ENCODE measurements around the gene HNRNPH3. TPM values are rescaled to one million over a fixed set of nuclear protein-coding genes. Genes with fewer than 3 reads are reported as not detected.

The HNRNPH3 gene
- total and polyA plus RNA-seq, 5 donors: 81.1 to 134 (median 100) TPM

DNA sequence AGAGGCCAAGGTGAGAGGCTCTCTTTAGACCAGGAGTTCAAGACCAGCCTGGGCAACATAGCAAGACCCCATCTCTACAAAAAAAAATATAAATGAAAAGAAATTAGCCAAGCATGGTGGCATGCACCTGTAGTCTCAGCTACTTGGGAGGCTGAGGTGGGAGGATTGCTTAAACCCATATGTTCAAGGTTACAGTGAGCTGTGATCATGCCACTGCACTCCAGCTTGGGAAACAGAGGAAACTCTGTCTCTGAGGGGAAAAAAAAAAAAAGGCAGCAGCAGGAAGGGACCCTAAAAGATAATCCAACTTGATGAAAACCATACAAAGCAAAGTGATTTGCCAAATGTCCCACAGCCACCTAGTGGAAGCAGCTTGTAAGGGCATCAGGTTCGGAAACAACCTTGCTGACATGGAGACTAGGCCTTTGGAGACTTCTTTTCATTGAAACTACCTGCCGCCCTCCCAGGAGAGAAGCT is 16.4 kb downstream of the HNRNPH3 start:
- DNase-seq: no peak
- no peaks in the 10 kb centered on the region for H3K27me3 ChIP-seq (ENCODE audit: control insufficient read depth, insufficient read depth)
- no peak overlapping the region for H3K4me3 ChIP-seq (ENCODE audit: low read length)
- H3K27ac ChIP-seq (ENCODE audit: low read length): no peak overlapping the region
- H3K4me1 ChIP-seq (ENCODE audit: control insufficient read depth, insufficient read depth, low read length): no peaks in the 10 kb centered on the region
- intact Hi-C loops (cut with DNase I): no loop called here
- peak; percentile 12 to 59 for ATAC-seq
- 71% methylated on average over 2 of the region's 2 CpGs for WGBS
- H3K9me3 ChIP-seq (ENCODE audit: control insufficient read depth, low read length): no peaks in the 10 kb centered on the region

DNA sequence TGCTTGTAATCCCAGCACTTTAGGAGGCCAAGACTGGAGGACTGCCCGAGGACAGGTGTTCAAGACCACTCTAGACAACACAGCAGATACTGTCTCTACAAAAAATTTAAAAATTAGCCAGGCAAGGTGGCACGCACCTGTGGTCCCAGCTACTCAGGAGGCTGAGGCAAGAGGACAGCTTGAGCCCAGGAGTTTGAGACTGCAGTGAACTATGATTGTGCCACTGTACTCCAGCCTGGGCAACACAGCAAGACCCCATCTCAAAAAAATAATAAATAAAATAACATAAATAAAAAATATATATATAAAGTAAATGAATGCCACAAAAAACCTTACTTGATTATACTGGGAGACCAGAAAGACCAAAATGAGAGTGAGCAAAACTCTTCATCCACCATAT is 21.7 kb downstream of the HNRNPH3 start:
- 94% methylated on average over 2 of the region's 2 CpGs for WGBS
- DNase-seq: no peak

DNA sequence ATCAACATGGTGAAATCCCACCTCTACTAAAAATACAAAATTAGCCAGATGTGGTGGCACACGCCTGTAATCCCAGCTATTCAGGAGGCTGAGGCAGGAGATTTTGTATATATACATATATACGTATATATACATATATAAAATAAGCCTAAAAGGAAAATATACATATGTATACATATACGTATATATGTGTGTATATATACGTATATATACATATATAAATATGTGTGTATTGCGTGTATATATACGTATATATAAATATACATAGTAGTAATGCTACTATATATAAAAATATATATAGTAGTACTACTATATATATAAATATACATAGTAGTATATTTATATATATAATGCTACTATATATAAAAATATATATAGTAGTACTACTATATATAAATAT is 27.3 kb downstream of the HNRNPH3 start:
- Histone ChIP-seq H3K27me3 (ENCODE audit: control insufficient read depth, insufficient read depth) (no peaks in the 10 kb centered on the region), H3K9me3 (ENCODE audit: control insufficient read depth, low read length) (no peaks in the 10 kb centered on the region), H3K27ac (ENCODE audit: low read length) (no peak overlapping the region), H3K4me3 (ENCODE audit: low read length) (no peak overlapping the region), H3K4me1 (ENCODE audit: control insufficient read depth, insufficient read depth, low read length) (no peaks in the 10 kb centered on the region)
- DNase-seq (no peak), ATAC-seq (no peak)
- intact Hi-C loops (cut with DNase I): no loop called here
- WGBS: 95% methylated on average over 6 of the region's 6 CpGs

More for the DNA sequence above, 21.7 kb downstream of the HNRNPH3 start:
- intact Hi-C loops (cut with DNase I): no loop called here
- no peaks in the 10 kb centered on the region for H3K27me3 ChIP-seq (ENCODE audit: control insufficient read depth, insufficient read depth)
- H3K9me3 ChIP-seq (ENCODE audit: control insufficient read depth, low read length): no peaks in the 10 kb centered on the region
- no peaks in the 10 kb centered on the region for H3K4me1 ChIP-seq (ENCODE audit: control insufficient read depth, insufficient read depth, low read length)
- no peak overlapping the region for H3K4me3 ChIP-seq (ENCODE audit: low read length)
- ATAC-seq: no peak
- no peak overlapping the region for H3K27ac ChIP-seq (ENCODE audit: low read length)

DNA sequence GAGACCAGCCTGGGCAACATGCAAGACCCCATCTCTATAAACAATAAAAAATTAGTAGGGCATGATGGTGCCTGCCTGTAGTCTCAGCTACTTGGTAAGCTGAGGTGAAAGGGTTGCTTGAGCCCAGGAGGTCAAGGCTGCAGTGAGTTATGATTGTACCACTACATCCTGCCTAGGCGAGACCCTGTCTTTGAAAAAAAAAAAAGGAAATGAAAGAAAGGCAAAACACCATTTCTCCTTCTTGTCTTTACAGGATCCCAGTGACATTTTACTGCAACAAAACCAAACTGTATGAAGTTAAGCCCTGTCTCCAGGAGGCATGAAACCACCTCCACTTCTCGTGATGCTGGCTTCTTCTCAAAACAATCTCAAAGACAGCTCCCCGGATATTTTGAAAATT is 30.7 kb downstream of the HNRNPH3 start:
- no peak overlapping the region for H3K4me3 ChIP-seq (ENCODE audit: low read length)
- no peak overlapping the region for H3K27ac ChIP-seq (ENCODE audit: low read length)
- no peak for ATAC-seq
- H3K9me3 ChIP-seq (ENCODE audit: control insufficient read depth, low read length): no peaks in the 10 kb centered on the region
- intact Hi-C loops (cut with DNase I): no loop called here
- H3K4me1 ChIP-seq (ENCODE audit: control insufficient read depth, insufficient read depth, low read length): no peaks in the 10 kb centered on the region
- DNase-seq: no peak
- no peaks in the 10 kb centered on the region for H3K27me3 ChIP-seq (ENCODE audit: control insufficient read depth, insufficient read depth)
- 89% methylated on average over 3 of the region's 3 CpGs for WGBS

DNA sequence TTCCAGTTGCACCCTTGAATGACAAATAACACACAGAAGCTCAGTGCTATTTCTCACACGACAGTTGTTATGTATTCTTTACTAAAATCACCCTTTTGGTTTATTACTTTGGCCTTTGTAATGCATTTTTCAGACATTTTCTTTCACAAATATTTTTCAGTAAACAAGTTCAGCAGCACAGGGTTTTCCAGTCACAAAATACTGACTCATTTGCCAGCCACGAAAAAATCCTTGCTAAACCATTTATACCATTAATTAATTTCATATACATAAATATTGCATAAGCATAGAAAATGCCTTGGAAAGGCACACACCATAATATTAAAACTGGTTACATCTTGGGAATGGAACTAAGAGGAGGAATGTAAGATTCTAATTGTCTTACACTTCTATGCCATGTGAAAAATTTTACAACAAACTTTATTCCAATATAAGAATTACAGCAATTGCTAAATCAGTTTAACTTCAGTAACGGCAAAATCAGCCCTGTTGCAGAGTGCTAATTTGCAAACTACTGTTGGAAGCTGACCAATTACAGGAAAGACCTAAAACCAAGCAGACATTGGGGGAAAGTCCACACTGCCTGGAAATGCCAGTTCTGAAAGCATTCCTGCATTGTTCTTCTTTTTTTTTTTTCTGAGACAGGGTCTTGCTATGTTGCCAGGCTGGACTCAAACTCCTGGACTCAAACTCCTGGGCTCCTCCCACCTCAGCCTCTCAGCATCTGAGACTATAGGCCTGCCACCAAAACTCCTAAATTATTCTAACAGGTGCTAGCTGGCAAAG is 32.4 kb downstream of the HNRNPH3 start:
- no peak overlapping the region for H3K27ac ChIP-seq (ENCODE audit: low read length)
- H3K4me1 ChIP-seq (ENCODE audit: control insufficient read depth, insufficient read depth, low read length): no peaks in the 10 kb centered on the region
- intact Hi-C loops (cut with DNase I): no loop called here
- WGBS: 89% methylated on average over 3 of the region's 3 CpGs
- H3K27me3 ChIP-seq (ENCODE audit: control insufficient read depth, insufficient read depth): no peaks in the 10 kb centered on the region
- ATAC-seq: no peak
- no peak overlapping the region for H3K4me3 ChIP-seq (ENCODE audit: low read length)
- no peaks in the 10 kb centered on the region for H3K9me3 ChIP-seq (ENCODE audit: control insufficient read depth, low read length)
- no peak for DNase-seq

DNA sequence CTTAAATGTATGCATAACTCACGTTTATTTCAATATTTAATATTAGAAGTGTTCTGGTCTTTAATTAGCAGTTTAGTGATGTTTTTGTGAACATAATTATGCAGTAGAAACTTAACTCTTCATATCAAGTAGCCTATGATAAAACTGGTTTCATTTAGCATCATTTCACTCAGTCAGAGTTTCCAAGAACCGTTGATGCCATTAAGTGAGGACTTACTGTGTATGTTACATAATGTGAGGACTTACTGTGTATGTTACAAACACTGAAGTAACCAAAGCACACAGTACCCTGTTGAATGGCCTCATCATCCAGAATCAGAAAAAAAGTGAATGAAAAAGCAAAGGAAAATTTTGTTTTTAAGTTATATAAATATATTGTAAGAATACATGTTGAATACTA is 33.7 kb downstream of the HNRNPH3 start:
- no peaks in the 10 kb centered on the region for H3K4me1 ChIP-seq (ENCODE audit: control insufficient read depth, insufficient read depth, low read length)
- no peaks in the 10 kb centered on the region for H3K9me3 ChIP-seq (ENCODE audit: control insufficient read depth, low read length)
- no peak overlapping the region for H3K4me3 ChIP-seq (ENCODE audit: low read length)
- no peak for ATAC-seq
- DNase-seq: no peak
- WGBS: 88% methylated on average over 2 of the region's 2 CpGs
- intact Hi-C loops (cut with DNase I): no loop called here
- H3K27me3 ChIP-seq (ENCODE audit: control insufficient read depth, insufficient read depth): no peaks in the 10 kb centered on the region
- no peak overlapping the region for H3K27ac ChIP-seq (ENCODE audit: low read length)

DNA sequence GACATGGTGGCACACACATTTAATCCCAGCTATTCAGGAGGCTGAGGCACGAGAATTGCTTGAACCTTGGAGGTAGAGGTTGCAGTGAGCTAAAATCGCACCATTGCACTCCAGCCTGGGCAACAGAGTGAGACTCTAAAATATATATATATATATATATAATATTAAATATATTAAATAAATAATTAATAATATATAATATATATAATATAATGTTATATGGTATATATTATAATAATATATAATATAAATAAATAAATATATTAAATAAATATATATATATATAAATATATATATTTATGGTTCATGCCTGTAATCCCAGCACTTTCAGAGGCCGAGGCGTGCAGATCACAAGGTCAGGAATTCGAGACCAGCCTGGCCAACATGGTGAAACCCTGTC is 34.7 kb downstream of the HNRNPH3 start:
- WGBS: 97% methylated on average over 5 of the region's 5 CpGs
- intact Hi-C loops (cut with DNase I): no loop called here
- no peak for ATAC-seq

DNA sequence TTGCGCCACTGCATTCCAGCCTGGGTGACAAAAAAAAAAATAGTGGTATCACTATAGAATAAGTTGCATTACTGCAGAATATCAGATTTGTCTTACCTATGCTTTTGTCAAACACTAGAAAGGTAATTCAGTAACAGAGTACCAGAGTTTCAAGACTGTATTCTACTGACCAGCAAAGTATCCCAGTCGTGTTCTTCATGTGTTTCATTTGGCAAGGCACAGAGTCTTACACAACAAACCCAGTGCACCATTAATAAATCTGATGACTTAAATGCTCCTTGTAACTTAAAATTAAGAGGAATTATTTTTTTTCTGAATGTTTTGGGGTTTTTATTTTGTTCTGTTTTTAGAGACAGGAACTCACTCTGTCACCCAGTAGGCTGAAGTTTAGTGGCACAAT is 35.3 kb downstream of the HNRNPH3 start:
- no peak overlapping the region for H3K27ac ChIP-seq (ENCODE audit: low read length)
- H3K4me1 ChIP-seq (ENCODE audit: control insufficient read depth, insufficient read depth, low read length): no peaks in the 10 kb centered on the region
- no peak for ATAC-seq
- no peak overlapping the region for H3K4me3 ChIP-seq (ENCODE audit: low read length)
- intact Hi-C loops (cut with DNase I): no loop called here
- WGBS: 83% methylated on average over 2 of the region's 2 CpGs
- H3K27me3 ChIP-seq (ENCODE audit: control insufficient read depth, insufficient read depth): no peaks in the 10 kb centered on the region
- DNase-seq: no peak
- no peaks in the 10 kb centered on the region for H3K9me3 ChIP-seq (ENCODE audit: control insufficient read depth, low read length)

More for the DNA sequence above, 34.7 kb downstream of the HNRNPH3 start:
- Histone ChIP-seq H3K4me3 (ENCODE audit: low read length) (no peak overlapping the region), H3K27me3 (ENCODE audit: control insufficient read depth, insufficient read depth) (no peaks in the 10 kb centered on the region), H3K4me1 (ENCODE audit: control insufficient read depth, insufficient read depth, low read length) (no peaks in the 10 kb centered on the region), H3K9me3 (ENCODE audit: control insufficient read depth, low read length) (no peaks in the 10 kb centered on the region), H3K27ac (ENCODE audit: low read length) (no peak overlapping the region)
- no peak for DNase-seq

DNA sequence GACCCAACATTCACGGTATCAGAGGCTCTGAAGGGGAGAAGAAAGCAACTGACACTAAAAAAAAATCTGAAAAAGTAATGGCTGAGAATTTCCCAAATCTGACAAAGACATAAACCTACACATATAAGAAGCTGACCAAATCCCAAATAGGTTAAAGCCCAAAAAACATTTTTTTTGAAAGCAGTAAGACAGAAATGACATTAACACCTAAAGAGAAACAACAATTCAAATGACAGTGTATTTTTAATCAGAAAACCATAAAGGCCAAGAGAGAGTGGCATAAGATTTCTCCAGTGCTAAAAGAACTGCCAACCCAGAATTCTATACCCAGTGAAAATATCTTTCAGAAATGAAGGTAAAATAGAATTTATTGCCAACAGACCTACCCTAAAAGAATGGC is 39.7 kb downstream of the HNRNPH3 start:
- no peak overlapping the region for H3K4me3 ChIP-seq (ENCODE audit: low read length)
- no peaks in the 10 kb centered on the region for H3K4me1 ChIP-seq (ENCODE audit: control insufficient read depth, insufficient read depth, low read length)
- WGBS: 85% methylated on average over 1 of the region's 1 CpG
- H3K27ac ChIP-seq (ENCODE audit: low read length): no peak overlapping the region
- no peaks in the 10 kb centered on the region for H3K9me3 ChIP-seq (ENCODE audit: control insufficient read depth, low read length)
- no peak for ATAC-seq
- H3K27me3 ChIP-seq (ENCODE audit: control insufficient read depth, insufficient read depth): no peaks in the 10 kb centered on the region
- no peak for DNase-seq
- intact Hi-C loops (cut with DNase I): no loop called here

DNA sequence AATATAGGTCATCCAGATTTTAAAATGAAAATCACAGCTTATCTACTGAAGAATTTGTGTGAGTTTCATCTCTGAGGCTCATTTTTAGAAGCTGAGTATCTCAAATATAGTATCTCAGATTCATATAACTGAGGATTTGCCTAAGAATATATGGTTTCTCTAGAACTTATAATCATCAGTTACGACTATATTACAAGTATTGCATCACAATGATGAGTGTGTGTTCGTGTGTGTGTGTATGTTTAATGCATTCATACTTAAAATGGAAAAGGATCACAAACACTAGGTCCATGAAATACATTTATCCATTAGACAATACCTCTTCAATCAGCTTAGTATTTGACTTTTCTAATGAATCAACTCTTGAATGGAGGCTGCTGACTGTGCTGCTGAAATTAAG is 53.9 kb downstream of the HNRNPH3 start:
- 86% methylated on average over 2 of the region's 2 CpGs for WGBS
- DNase-seq (no peak), ATAC-seq (no peak)
- Histone ChIP-seq H3K4me3 (ENCODE audit: low read length) (no peak overlapping the region), H3K27ac (ENCODE audit: low read length) (no peak overlapping the region), H3K4me1 (ENCODE audit: control insufficient read depth, insufficient read depth, low read length) (no peaks in the 10 kb centered on the region), H3K27me3 (ENCODE audit: control insufficient read depth, insufficient read depth) (no peaks in the 10 kb centered on the region), H3K9me3 (ENCODE audit: control insufficient read depth, low read length) (no peaks in the 10 kb centered on the region)
- intact Hi-C loops (cut with DNase I): no loop called here

All from right cardiac atrium (tissue), 5 donors.